HEK293 (cell line): Measurements from ENCODE around the gene RPIA.
A peak's percentile ranks its signal among the peaks of the same experiment; 100 is the strongest.

ENCODE experiments used
- CTCF ChIA-PET: fragments of 350-600 bp; formaldehyde crosslinking; extraction: SDS; loops from one replicate; lab custom pipeline; 2021; ENCODE audit warnings: antibody characterized with exemption; lab: Yijun Ruan, JAX
- POLR2A ChIA-PET: fragments of 300-600 bp; formaldehyde crosslinking; extraction: SDS; loops from one replicate; lab custom pipeline; 2020; ENCODE audit warnings: antibody characterized with exemption, inconsistent platforms; lab: Yijun Ruan, JAX
- H3K27ac ChIP-seq: fragments of 200-500 bp; sonication (Bioruptor generic); 2 replicates; pipeline ENCODE4 v1.5.1; 2014; ENCODE audit warnings: low read depth, low read length, control low read depth, inconsistent platforms; ENCODE audit errors: extremely low read depth
- H3K36me3 ChIP-seq, 2 experiments: fragments of 200-500 bp in 1 of 2; sonication (Bioruptor generic) in 1 of 2; 1 replicate in 1 of 2; 2 replicates in 1 of 2; pipeline ENCODE4 v1.5.1; 2014 to 2017; ENCODE audit warnings: inconsistent platforms in 2 of 2, low read length in 2 of 2; ENCODE audit not compliant: control insufficient read depth in 2 of 2, insufficient read depth in 1 of 2
- H3K4me1 ChIP-seq: fragments of 200-500 bp; sonication (Bioruptor generic); 2 replicates; pipeline ENCODE4 v1.5.1; 2014; ENCODE audit warnings: mild to moderate bottlenecking, low read length, inconsistent platforms; ENCODE audit not compliant: control insufficient read depth, insufficient read depth
- H3K4me3 ChIP-seq: 2 replicates; pipeline ENCODE4 v1.5.1; 2011; ENCODE audit warnings: low read depth, mild to moderate bottlenecking, control low read depth, low read length, moderate library complexity
- H3K9me3 ChIP-seq: fragments of 200-500 bp; sonication (Bioruptor generic); 2 replicates; pipeline ENCODE4 v1.5.1; 2014; ENCODE audit warnings: low read depth, low read length, inconsistent platforms; ENCODE audit not compliant: control insufficient read depth, insufficient read depth
- CTCF ChIP-seq: fragments of 450-650 bp; formaldehyde crosslinking; IDR thresholded peaks from 2 replicates; pipeline ENCODE4 v1.5.1; 2016; ENCODE audit warnings: missing biosample characterization, missing genetic modification characterization
- FEZF1 ChIP-seq: fragments of 450-650 bp; formaldehyde crosslinking; IDR thresholded peaks from 2 replicates; pipeline ENCODE4 v1.5.1; 2016; ENCODE audit warnings: missing biosample characterization, missing genetic modification characterization
- GLIS1 ChIP-seq: fragments of 450-650 bp; formaldehyde crosslinking; IDR thresholded peaks from 2 replicates; pipeline ENCODE4 v1.5.1; 2016; ENCODE audit warnings: missing biosample characterization, missing genetic modification characterization
- MYNN ChIP-seq: fragments of 450-650 bp; formaldehyde crosslinking; IDR thresholded peaks from 2 replicates; pipeline ENCODE4 v1.5.1; 2016; ENCODE audit warnings: missing biosample characterization, missing genetic modification characterization, borderline replicate concordance
- OSR2 ChIP-seq: fragments of 450-650 bp; formaldehyde crosslinking; IDR thresholded peaks from 2 replicates; pipeline ENCODE4 v1.5.1; 2016; ENCODE audit warnings: missing biosample characterization, missing genetic modification characterization
- OVOL3 ChIP-seq: fragments of 450-650 bp; formaldehyde crosslinking; IDR thresholded peaks from 2 replicates; pipeline ENCODE4 v1.5.1; 2016; ENCODE audit warnings: missing biosample characterization, missing genetic modification characterization
- SP2 ChIP-seq: fragments of 450-650 bp; formaldehyde crosslinking; IDR thresholded peaks from 2 replicates; pipeline ENCODE4 v1.5.1; 2016; ENCODE audit warnings: missing biosample characterization, missing genetic modification characterization
- ZNF155 ChIP-seq: fragments of 450-650 bp; formaldehyde crosslinking; IDR thresholded peaks from 2 replicates; pipeline ENCODE4 v1.5.1; 2016; ENCODE audit warnings: missing biosample characterization, missing genetic modification characterization
- ZNF202 ChIP-seq: fragments of 450-650 bp; formaldehyde crosslinking; IDR thresholded peaks from 2 replicates; pipeline ENCODE4 v1.5.1; 2016; ENCODE audit warnings: missing biosample characterization, missing genetic modification characterization, borderline replicate concordance
- ZNF223 ChIP-seq: fragments of 450-650 bp; formaldehyde crosslinking; IDR thresholded peaks from 2 replicates; pipeline ENCODE4 v1.5.1; 2016; ENCODE audit warnings: missing biosample characterization, missing genetic modification characterization
- ZNF266 ChIP-seq: fragments of 450-650 bp; formaldehyde crosslinking; IDR thresholded peaks from 2 replicates; pipeline ENCODE4 v1.5.1; 2016; ENCODE audit warnings: missing biosample characterization, missing genetic modification characterization, low read depth
- ZNF449 ChIP-seq: fragments of 450-650 bp; formaldehyde crosslinking; IDR thresholded peaks from 2 replicates; pipeline ENCODE4 v1.5.1; 2017; ENCODE audit warnings: missing biosample characterization, mild to moderate bottlenecking, missing genetic modification characterization, moderate library complexity
- ZNF629 ChIP-seq: fragments of 450-650 bp; formaldehyde crosslinking; IDR thresholded peaks from 2 replicates; pipeline ENCODE4 v1.5.1; 2017; ENCODE audit warnings: missing biosample characterization, missing genetic modification characterization
- ZNF664 ChIP-seq: fragments of 450-650 bp; formaldehyde crosslinking; IDR thresholded peaks from 2 replicates; pipeline ENCODE4 v1.5.1; 2016; ENCODE audit warnings: missing biosample characterization, missing genetic modification characterization
- ZNF830 ChIP-seq: fragments of 450-650 bp; IDR thresholded peaks from 2 replicates; pipeline ENCODE4 v1.5.0; 2018; ENCODE audit warnings: missing biosample characterization, missing genetic modification characterization, low read depth, mild to moderate bottlenecking, moderate library complexity
- ZSCAN16 ChIP-seq: fragments of 450-650 bp; formaldehyde crosslinking; IDR thresholded peaks from 2 replicates; pipeline ENCODE4 v1.5.1; 2016; ENCODE audit warnings: missing biosample characterization, missing genetic modification characterization
- TF ChIP-seq, protein P1 (sequence below): fragments of 450-650 bp; formaldehyde crosslinking; IDR thresholded peaks from 2 replicates; pipeline ENCODE4 v1.5.0; 2017; ENCODE audit warnings: missing biosample characterization, missing genetic modification characterization, borderline replicate concordance
- TF ChIP-seq, protein P2 (sequence below): fragments of 450-650 bp; formaldehyde crosslinking; IDR thresholded peaks from 2 replicates; pipeline ENCODE4 v1.5.1; 2016; ENCODE audit warnings: missing biosample characterization, missing genetic modification characterization

Gene RPIA

DNA sequence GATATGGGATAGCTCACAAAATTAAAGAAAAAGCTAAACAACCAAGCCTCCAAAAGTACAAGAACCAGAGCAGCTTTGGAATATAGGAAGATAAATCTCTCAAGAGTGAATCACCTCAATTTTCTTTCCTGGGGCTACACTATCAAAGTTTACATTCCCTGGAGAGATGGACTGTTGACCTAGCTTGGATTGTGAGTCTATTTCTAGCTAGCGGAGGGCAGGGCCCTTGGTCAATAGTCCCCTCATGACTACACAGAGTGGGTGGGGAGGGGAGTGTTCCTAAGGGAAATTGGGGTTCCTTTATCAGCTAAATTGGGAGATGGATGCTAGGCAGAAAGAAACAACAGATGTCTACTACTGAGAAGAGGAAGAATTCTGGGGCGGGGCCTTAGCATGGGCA, 34.3 kb upstream of the RPIA start (continued):
- no peak for TF ChIP-seq ZNF449 (tag by site-specific recombination)
- TF ChIP-seq OVOL3 = no peak

- H3K27ac ChIP-seq = no peak overlapping the region
- CTCF ChIA-PET = interaction anchor here (0.8 to 3.6 kb wide), 5 partner anchors 10 to 58 kb away, joined by 3 to 24 read pairs (median 3); no protein-coding TSS in a partner anchor
- POLR2A ChIA-PET = no interaction called here
Measured at GRCh38 chr2:88658326-88658725, 33.1 kb upstream of the RPIA start.

DNA sequence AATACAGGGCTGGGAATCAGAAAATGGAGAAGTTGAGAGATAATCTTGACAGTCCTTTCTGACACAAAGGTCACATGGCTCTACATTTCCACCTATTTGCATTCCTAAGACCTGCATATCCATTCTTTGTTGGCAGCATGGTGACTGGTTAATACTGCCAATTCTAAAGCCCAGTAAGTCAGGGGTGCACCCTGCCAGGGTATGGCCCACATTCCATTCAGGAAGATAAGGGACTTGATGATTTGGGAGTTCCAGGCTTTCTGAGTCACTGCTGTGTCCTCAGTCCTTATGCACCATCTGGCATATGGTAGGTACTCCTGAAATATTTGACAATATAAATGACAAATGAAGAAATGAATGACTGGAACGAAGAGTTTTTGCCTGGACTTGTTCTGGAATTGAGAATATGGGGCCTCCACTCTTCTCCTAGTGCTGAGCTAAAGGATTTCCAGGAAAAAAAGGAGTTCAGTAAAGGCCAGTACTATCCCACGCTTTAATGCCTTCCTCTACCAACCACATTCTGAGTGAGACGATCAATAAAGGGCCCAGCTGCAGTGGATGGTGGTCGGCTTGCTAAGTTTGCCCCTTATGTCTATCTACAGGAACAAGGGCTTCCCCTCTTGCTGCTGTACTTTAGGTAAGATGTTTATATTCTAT, 32.5 kb upstream of the RPIA start:
- H3K4me1 ChIP-seq = peaks cover 3% of the 10 kb centered on the region; the same call in 1 of the 2 replicates
- CTCF ChIA-PET = interaction anchor here (0.7 to 3.6 kb wide), 8 partner anchors 9 to 68 kb away, joined by 3 to 24 read pairs (median 4); no protein-coding TSS in a partner anchor
- peak overlapping the region; percentile 45 for H3K27ac ChIP-seq
- no peaks in the 10 kb centered on the region for H3K36me3 ChIP-seq
- H3K9me3 ChIP-seq = no peaks in the 10 kb centered on the region
- POLR2A ChIA-PET = interaction anchor here (0.7 to 1.4 kb wide), 4 partner anchors 11 to 642 kb away, joined by 3 to 9 read pairs (median 3); partner anchors contain the start of genes EIF2AK3 and RNU2-63P
- H3K4me3 ChIP-seq = no peak overlapping the region
- TF ChIP-seq MYNN (tag by site-specific recombination) (no peak), ZNF202 (tag by site-specific recombination) (no peak), OSR2 (tag by site-specific recombination) (no peak), ZNF629 (tag by site-specific recombination) (no peak), ZNF664 (tag by site-specific recombination) (no peak), FEZF1 (tag by site-specific recombination) (no peak), ZNF830 (tag by site-specific recombination) (no peak), SP2 (no peak), ZNF155 (tag by site-specific recombination) (no peak), ZSCAN16 (no peak), ZNF223 (tag by site-specific recombination) (no peak), GLIS1 (tag by site-specific recombination) (no peak), ZNF266 (tag by site-specific recombination) (no peak)

More at GRCh38 chr2:88658326-88658725, 33.1 kb upstream of the RPIA start:
- Histone ChIP-seq H3K4me3 (no peak overlapping the region), H3K36me3 (no peaks in the 10 kb centered on the region), H3K4me1 (peaks cover 3% of the 10 kb centered on the region; the same call in 1 of the 2 replicates), H3K9me3 (no peaks in the 10 kb centered on the region)
- no peak for TF ChIP-seq CTCF (tag by site-specific recombination)
- TF ChIP-seq, protein P1, sequence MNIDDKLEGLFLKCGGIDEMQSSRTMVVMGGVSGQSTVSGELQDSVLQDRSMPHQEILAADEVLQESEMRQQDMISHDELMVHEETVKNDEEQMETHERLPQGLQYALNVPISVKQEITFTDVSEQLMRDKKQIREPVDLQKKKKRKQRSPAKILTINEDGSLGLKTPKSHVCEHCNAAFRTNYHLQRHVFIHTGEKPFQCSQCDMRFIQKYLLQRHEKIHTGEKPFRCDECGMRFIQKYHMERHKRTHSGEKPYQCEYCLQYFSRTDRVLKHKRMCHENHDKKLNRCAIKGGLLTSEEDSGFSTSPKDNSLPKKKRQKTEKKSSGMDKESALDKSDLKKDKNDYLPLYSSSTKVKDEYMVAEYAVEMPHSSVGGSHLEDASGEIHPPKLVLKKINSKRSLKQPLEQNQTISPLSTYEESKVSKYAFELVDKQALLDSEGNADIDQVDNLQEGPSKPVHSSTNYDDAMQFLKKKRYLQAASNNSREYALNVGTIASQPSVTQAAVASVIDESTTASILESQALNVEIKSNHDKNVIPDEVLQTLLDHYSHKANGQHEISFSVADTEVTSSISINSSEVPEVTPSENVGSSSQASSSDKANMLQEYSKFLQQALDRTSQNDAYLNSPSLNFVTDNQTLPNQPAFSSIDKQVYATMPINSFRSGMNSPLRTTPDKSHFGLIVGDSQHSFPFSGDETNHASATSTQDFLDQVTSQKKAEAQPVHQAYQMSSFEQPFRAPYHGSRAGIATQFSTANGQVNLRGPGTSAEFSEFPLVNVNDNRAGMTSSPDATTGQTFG = no peak
- TF ChIP-seq, protein P2, sequence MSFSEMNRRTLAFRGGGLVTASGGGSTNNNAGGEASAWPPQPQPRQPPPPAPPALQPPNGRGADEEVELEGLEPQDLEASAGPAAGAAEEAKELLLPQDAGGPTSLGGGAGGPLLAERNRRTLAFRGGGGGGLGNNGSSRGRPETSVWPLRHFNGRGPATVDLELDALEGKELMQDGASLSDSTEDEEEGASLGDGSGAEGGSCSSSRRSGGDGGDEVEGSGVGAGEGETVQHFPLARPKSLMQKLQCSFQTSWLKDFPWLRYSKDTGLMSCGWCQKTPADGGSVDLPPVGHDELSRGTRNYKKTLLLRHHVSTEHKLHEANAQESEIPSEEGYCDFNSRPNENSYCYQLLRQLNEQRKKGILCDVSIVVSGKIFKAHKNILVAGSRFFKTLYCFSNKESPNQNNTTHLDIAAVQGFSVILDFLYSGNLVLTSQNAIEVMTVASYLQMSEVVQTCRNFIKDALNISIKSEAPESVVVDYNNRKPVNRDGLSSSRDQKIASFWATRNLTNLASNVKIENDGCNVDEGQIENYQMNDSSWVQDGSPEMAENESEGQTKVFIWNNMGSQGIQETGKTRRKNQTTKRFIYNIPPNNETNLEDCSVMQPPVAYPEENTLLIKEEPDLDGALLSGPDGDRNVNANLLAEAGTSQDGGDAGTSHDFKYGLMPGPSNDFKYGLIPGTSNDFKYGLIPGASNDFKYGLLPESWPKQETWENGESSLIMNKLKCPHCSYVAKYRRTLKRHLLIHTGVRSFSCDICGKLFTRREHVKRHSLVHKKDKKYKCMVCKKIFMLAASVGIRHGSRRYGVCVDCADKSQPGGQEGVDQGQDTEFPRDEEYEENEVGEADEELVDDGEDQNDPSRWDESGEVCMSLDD (tag by site-specific recombination) = no peak
